Measurements from ENCODE around the gene SEMA4A. TPM values are rescaled to one million over a fixed set of nuclear protein-coding genes. Genes with fewer than 3 reads are reported as not detected.
A peak's percentile ranks its signal among the peaks of the same experiment; 100 is the strongest.

SEMA4A gene
- polyA plus RNA-seq, 1 experiment, result 0.77 TPM

GRCh38 chr1:156157966-156158365, 4.6 kb downstream of the SEMA4A start:
- POLR2A ChIA-PET, result no interaction called here
- TF ChIP-seq CTCF (IDR thresholded peaks at IDR 0.05; ENCODE audit: insufficient read depth, low read depth, low read length), result no peak
- DNase-seq (ENCODE audit: low read depth), result no peak
- Histone ChIP-seq H3K27me3 (ENCODE audit: control insufficient read depth, insufficient read depth, low read length) (no peaks in the 10 kb centered on the region), H3K36me3 (ENCODE audit: control insufficient read depth, insufficient read depth, low read length) (no peaks in the 10 kb centered on the region), H3K4me3 (ENCODE audit: low read depth, low read length) (no peak overlapping the region)
- CTCF ChIA-PET, result interaction anchor here (0.6 to 1.0 kb wide), 2 partner anchors 68 to 80 kb away, joined by 3 read pairs; no protein-coding TSS in a partner anchor

GRCh38 chr1:156160000-156160742, 6.8 kb downstream of the SEMA4A start:
- POLR2A ChIA-PET, result no interaction called here
- no peak overlapping the region for H3K4me3 ChIP-seq (ENCODE audit: low read depth, low read length)
- H3K36me3 ChIP-seq (ENCODE audit: control insufficient read depth, insufficient read depth, low read length), result no peaks in the 10 kb centered on the region
- CTCF ChIA-PET, result interaction anchor here (1.3 kb wide), 1 partner anchor 71 kb away, joined by 3 read pairs; no protein-coding TSS in a partner anchor
- no peak for TF ChIP-seq CTCF (IDR thresholded peaks at IDR 0.05; ENCODE audit: insufficient read depth, low read depth, low read length)
- DNase-seq (ENCODE audit: low read depth), result no peak
- H3K27me3 ChIP-seq (ENCODE audit: control insufficient read depth, insufficient read depth, low read length), result no peaks in the 10 kb centered on the region

- ChIA-PET POLR2A (no interaction called here), CTCF (interaction anchor here (1.1 to 2.0 kb wide), 5 partner anchors 10 to 70 kb away, joined by 3 to 9 read pairs (median 5); no protein-coding TSS in a partner anchor)
- Histone ChIP-seq H3K27me3 (ENCODE audit: control insufficient read depth, insufficient read depth, low read length) (no peaks in the 10 kb centered on the region), H3K36me3 (ENCODE audit: control insufficient read depth, insufficient read depth, low read length) (no peaks in the 10 kb centered on the region), H3K4me3 (ENCODE audit: low read depth, low read length) (peak overlapping the region; percentile 8; the same call in 1 of the 2 replicates)
- no peak for DNase-seq (ENCODE audit: low read depth)
- no peak for TF ChIP-seq CTCF (IDR thresholded peaks at IDR 0.05; ENCODE audit: insufficient read depth, low read depth, low read length)
Measured at GRCh38 chr1:156160743-156161171, 7.4 kb downstream of the SEMA4A start.

GRCh38 chr1:156162430-156163037, 9.1 kb downstream of the SEMA4A start:
- no peak for TF ChIP-seq CTCF (IDR thresholded peaks at IDR 0.05; ENCODE audit: insufficient read depth, low read depth, low read length)
- ChIA-PET CTCF (interaction anchor here (1.7 to 2.0 kb wide), 2 partner anchors 63 to 66 kb away, joined by 9 read pairs; no protein-coding TSS in a partner anchor), POLR2A (no interaction called here)
- H3K27me3 ChIP-seq (ENCODE audit: control insufficient read depth, insufficient read depth, low read length), result no peaks in the 10 kb centered on the region
- H3K4me3 ChIP-seq (ENCODE audit: low read depth, low read length), result no peak overlapping the region
- DNase-seq (ENCODE audit: low read depth), result no peak
- H3K36me3 ChIP-seq (ENCODE audit: control insufficient read depth, insufficient read depth, low read length), result no peaks in the 10 kb centered on the region

GRCh38 chr1:156163712-156164111, 10.3 kb downstream of the SEMA4A start:
- POLR2A ChIA-PET, result no interaction called here
- CTCF ChIA-PET, result interaction anchor here (1.6 to 3.1 kb wide), 2 partner anchors 61 to 67 kb away, joined by 5 to 9 read pairs; no protein-coding TSS in a partner anchor
- no peak for TF ChIP-seq CTCF (IDR thresholded peaks at IDR 0.05; ENCODE audit: insufficient read depth, low read depth, low read length)

More at GRCh38 chr1:156163712-156164111, 10.3 kb downstream of the SEMA4A start:
- Histone ChIP-seq H3K4me3 (ENCODE audit: low read depth, low read length) (no peak overlapping the region), H3K27me3 (ENCODE audit: control insufficient read depth, insufficient read depth, low read length) (no peaks in the 10 kb centered on the region), H3K36me3 (ENCODE audit: control insufficient read depth, insufficient read depth, low read length) (no peaks in the 10 kb centered on the region)
- no peak for DNase-seq (ENCODE audit: low read depth)

Data from BJ (cell line).